Upper lobe of right lung (tissue), 1 donor: Measurements from ENCODE around the gene TSPAN12. TPM values are rescaled to one million over a fixed set of nuclear protein-coding genes. Genes with fewer than 3 reads are reported as not detected.

Experiments used
- ATAC-seq: fragments of 200-7000 bp; cut with Tn5 transposase; one replicate; pipeline ENCODE4 v1.9.1; 2020; ENCODE audit warnings: mild to moderate bottlenecking, moderate library complexity
- DNase-seq: peaks from one replicate; pipeline ENCODE4 v3.0.0-alpha.2; 2020
- H3K27ac ChIP-seq: fragments of 200-600 bp; one replicate; pipeline ENCODE4 v1.8.0; 2022
- H3K27me3 ChIP-seq: fragments of 200-600 bp; one replicate; pipeline ENCODE4 v1.8.0; 2022; ENCODE audit warnings: mild to moderate bottlenecking
- H3K36me3 ChIP-seq: fragments of 200-600 bp; one replicate; pipeline ENCODE4 v1.8.0; 2022
- H3K4me1 ChIP-seq: fragments of 200-600 bp; one replicate; pipeline ENCODE4 v1.8.0; 2022
- H3K4me3 ChIP-seq: fragments of 200-600 bp; one replicate; pipeline ENCODE4 v1.8.0; 2022; ENCODE audit warnings: mild to moderate bottlenecking
- H3K9me3 ChIP-seq: fragments of 200-600 bp; one replicate; pipeline ENCODE4 v1.8.0; 2022
- intact Hi-C: fragments of 100-400 bp; cut with DNase I; formaldehyde crosslinking; loops from one replicate; pipeline ENCODE4 v1.11.0; 2022
- total RNA-seq: library from RNA; stranded (reverse); fragmentation: NEBNext Ultra II Directional; extraction: Animal tissue kit (Norgen Biotek cat#: 25700); gene quantifications from one replicate; pipeline ENCODE4 v1.2.1, GENCODE V29; 2021
- TF ChIP-seq, protein P1 (sequence below): fragments of 200-600 bp; IDR thresholded peaks from one replicate; pipeline ENCODE4 v1.8.0; 2022; ENCODE audit warnings: antibody characterized with exemption
- donor health status: DM: no; HTN: yes; CAD: no; lungs with severe emphysema.

Gene TSPAN12
- total RNA-seq, 1 donor from 2014 or later: 51.8 TPM

DNA sequence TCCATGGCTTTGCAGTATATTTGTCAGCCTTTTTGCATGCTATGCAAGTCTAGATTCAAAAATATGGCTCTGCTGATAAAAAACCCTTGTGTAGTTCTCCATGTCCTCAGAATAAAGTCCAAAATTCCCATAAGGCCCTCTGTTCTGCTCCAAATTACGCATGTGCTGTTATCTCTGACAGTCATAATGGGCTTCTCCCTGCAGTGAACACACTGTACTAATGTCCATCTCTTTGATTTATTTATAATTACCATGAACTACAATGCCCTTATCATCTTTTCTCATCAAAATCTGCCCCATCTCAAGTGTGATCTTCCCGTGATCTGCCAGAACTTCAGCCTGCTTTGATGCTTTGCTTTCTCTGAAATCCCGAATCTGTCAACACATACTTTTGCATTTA is 87.7 kb downstream of the TSPAN12 start:
- Histone ChIP-seq H3K9me3 (no peaks in the 10 kb centered on the region), H3K4me1 (no peaks in the 10 kb centered on the region), H3K27ac (no peak overlapping the region), H3K4me3 (no peak overlapping the region), H3K27me3 (no peaks in the 10 kb centered on the region), H3K36me3 (no peaks in the 10 kb centered on the region)
- no peak for DNase-seq
- ATAC-seq: no peak
- TF ChIP-seq, protein P1, sequence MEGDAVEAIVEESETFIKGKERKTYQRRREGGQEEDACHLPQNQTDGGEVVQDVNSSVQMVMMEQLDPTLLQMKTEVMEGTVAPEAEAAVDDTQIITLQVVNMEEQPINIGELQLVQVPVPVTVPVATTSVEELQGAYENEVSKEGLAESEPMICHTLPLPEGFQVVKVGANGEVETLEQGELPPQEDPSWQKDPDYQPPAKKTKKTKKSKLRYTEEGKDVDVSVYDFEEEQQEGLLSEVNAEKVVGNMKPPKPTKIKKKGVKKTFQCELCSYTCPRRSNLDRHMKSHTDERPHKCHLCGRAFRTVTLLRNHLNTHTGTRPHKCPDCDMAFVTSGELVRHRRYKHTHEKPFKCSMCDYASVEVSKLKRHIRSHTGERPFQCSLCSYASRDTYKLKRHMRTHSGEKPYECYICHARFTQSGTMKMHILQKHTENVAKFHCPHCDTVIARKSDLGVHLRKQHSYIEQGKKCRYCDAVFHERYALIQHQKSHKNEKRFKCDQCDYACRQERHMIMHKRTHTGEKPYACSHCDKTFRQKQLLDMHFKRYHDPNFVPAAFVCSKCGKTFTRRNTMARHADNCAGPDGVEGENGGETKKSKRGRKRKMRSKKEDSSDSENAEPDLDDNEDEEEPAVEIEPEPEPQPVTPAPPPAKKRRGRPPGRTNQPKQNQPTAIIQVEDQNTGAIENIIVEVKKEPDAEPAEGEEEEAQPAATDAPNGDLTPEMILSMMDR: no peak
- intact Hi-C loops: no loop called here

DNA sequence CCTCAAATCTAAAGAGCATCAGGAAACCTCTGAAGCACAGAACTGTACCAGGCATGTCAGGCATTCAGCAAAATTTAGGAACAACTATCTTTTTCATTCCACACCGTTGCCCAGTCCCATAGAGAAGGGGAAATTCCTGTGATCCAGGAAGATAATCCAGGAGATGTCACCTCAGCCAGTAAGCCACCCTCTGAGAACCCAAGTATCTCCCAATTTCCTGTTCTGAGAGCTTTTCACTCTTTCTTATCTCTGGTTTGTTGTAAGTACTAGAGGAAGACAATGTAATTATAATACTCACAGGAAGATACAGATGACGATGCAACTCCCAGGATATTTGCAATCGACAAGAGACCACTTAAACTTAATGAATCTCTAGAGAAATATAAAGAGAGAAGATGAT is 97.1 kb downstream of the TSPAN12 start:
- H3K27ac ChIP-seq: no peak overlapping the region
- TF ChIP-seq, protein P1: no peak
- H3K9me3 ChIP-seq: no peaks in the 10 kb centered on the region
- no peaks in the 10 kb centered on the region for H3K36me3 ChIP-seq
- no peaks in the 10 kb centered on the region for H3K4me1 ChIP-seq
- ATAC-seq (no peak), DNase-seq (no peak)
- H3K27me3 ChIP-seq: no peaks in the 10 kb centered on the region
- H3K4me3 ChIP-seq: no peak overlapping the region
- intact Hi-C loops: no loop called here

DNA sequence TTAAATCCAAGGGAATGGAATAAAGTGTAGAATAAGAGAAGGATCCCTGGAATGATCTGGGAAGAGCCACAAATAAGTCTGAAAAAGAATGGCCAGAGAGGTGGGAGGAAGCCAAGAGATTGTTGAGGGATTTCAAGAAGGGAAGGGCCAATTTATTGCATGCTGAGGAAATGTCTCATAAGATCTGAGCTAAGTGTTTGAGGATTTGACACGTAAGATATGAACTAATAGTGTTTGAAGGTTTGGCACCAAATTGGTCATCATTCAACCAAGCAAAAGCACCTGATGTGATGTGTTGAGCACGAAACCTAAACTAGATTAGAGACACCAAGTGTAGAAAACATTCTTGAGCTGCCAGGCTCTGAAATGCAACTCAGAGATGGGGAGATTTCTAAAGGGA is 97.9 kb downstream of the TSPAN12 start:
- TF ChIP-seq, protein P1: no peak
- H3K9me3 ChIP-seq: no peaks in the 10 kb centered on the region
- intact Hi-C loops: no loop called here
- H3K4me3 ChIP-seq: no peak overlapping the region
- H3K27me3 ChIP-seq: no peaks in the 10 kb centered on the region
- H3K4me1 ChIP-seq: no peaks in the 10 kb centered on the region
- no peak overlapping the region for H3K27ac ChIP-seq
- no peaks in the 10 kb centered on the region for H3K36me3 ChIP-seq
- DNase-seq (no peak), ATAC-seq (no peak)

DNA sequence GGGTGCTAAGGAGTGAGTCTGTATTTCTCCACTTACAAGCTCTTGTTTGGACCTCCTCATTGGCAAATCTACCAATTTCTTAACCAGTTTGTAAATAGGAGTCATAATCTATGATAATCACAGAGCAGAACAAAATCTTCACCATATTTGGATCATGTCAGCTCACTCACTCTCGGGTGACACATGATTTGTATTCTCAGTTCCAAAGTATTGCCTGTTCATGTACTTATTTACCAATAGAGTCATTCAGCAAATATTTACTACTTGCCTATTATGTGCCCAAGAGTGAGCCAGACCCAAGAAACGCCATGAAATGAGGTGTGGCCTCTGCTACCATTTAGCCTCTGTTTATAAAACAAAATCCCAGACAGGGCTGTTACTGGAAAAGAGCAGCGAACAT is 114.8 kb downstream of the TSPAN12 start:
- no peaks in the 10 kb centered on the region for H3K27me3 ChIP-seq
- H3K4me1 ChIP-seq: no peaks in the 10 kb centered on the region
- H3K9me3 ChIP-seq: no peaks in the 10 kb centered on the region
- H3K27ac ChIP-seq: no peak overlapping the region
- intact Hi-C loops: no loop called here
- no peaks in the 10 kb centered on the region for H3K36me3 ChIP-seq
- H3K4me3 ChIP-seq: no peak overlapping the region
- ATAC-seq (no peak), DNase-seq (no peak)
- TF ChIP-seq, protein P1: no peak

DNA sequence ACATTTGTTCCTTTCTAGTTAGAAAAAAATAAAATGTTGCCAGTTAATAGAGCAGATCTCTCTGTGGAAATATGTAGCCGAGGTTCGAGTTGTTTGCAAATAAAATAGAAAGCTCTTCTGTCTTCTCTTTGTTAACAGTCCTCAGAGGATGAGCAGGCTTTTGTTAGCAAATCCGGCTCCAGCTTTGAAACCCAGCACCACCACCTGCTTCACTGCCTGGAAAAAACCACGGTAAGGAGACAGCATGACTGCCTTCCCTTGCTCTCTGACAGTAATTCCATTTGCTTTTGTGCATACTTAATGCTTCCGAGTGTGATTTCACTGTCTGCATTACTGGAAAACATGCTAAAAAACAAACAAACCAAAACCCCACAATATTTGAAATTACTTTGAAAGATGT is 115.6 kb downstream of the TSPAN12 start:
- intact Hi-C loops: no loop called here
- no peak for DNase-seq
- H3K4me1 ChIP-seq: no peaks in the 10 kb centered on the region
- no peak for ATAC-seq
- no peak overlapping the region for H3K4me3 ChIP-seq
- no peaks in the 10 kb centered on the region for H3K27me3 ChIP-seq
- no peak overlapping the region for H3K27ac ChIP-seq
- no peaks in the 10 kb centered on the region for H3K36me3 ChIP-seq
- TF ChIP-seq, protein P1: no peak
- no peaks in the 10 kb centered on the region for H3K9me3 ChIP-seq

DNA sequence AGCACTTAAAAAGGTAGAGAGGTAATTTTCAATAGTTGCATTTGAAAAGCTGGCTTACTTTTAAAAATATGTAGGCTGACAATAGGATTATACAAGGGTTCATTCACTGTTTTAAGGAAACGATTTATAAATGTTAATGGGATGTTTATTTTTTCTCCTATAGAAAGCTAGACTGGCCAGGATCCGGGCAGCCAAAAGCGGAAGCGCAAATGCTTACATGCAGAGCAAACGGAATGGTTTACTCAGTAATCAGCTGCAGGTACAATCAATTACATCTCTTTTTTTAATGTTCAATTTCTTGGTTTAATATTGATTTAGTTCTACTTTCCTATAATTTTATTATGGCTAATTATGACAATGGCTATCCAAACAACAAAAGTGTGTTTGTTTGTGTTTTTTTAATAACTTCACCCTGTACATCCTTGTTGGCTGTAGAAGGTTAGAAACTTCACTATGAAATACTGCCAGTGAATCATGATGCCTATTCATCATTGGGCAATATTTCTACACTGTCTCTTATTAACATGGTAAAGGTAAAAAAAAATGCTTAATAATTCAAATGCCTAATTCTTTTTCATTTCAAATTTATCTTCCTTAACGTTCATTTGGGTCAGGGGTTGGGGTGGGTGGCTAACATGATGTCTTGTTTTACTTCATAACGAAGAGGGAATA is 116.4 kb downstream of the TSPAN12 start:
- Histone ChIP-seq H3K4me1 (no peaks in the 10 kb centered on the region), H3K4me3 (no peak overlapping the region), H3K27me3 (no peaks in the 10 kb centered on the region), H3K27ac (no peak overlapping the region), H3K9me3 (no peaks in the 10 kb centered on the region), H3K36me3 (no peaks in the 10 kb centered on the region)
- ATAC-seq: no peak
- intact Hi-C loops: no loop called here
- TF ChIP-seq, protein P1: no peak
- no peak for DNase-seq
